GM15510 (cell line): ENCODE results near the gene ASCL5.

Experiments
- POLR2A ChIP-seq: IDR thresholded peaks from 3 replicates; pipeline ENCODE4 v1.6.1; 2011; ENCODE audit warnings: borderline replicate concordance; ENCODE audit not compliant: insufficient read length; ENCODE audit errors: extremely low read depth

The ASCL5 gene

GRCh38 chr1:201112173-201112731 is 14.7 kb downstream of the ASCL5 start, which contains the start of gene CACNA1S:
CACNA1S (minus strand) TSS chr1:201112426; CDS start chr1:201112339, 87 bp downstream.
- TF ChIP-seq POLR2A, result no peak

DNA sequence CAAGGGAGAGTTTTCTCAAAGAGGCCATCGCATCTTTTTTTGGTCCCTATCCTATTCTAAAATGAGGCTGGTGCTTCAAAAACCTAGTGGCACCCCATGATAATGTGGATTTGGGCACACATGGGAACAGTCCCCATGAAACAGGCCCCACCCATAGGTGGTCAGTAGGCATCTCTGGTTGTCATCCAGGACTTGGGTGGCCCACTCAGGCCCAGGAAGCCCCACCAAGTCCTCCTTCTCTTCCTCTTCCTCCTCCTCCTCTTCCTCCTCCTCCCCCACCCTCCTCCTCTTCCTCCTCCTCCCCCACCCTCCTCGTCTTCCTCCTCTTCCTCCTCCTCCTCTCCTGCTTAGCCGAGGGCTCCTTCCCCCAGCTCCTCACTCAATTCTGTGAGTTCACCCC is 15.3 kb downstream of the ASCL5 start:
- TF ChIP-seq POLR2A, result no peak

GRCh38 chr1:201111156-201111555 is 15.8 kb downstream of the ASCL5 start:
- no peak for TF ChIP-seq POLR2A

- no peak for TF ChIP-seq POLR2A
These were observed 16.4 kb downstream of the ASCL5 start for GRCh38 chr1:201110616-201111015.

DNA sequence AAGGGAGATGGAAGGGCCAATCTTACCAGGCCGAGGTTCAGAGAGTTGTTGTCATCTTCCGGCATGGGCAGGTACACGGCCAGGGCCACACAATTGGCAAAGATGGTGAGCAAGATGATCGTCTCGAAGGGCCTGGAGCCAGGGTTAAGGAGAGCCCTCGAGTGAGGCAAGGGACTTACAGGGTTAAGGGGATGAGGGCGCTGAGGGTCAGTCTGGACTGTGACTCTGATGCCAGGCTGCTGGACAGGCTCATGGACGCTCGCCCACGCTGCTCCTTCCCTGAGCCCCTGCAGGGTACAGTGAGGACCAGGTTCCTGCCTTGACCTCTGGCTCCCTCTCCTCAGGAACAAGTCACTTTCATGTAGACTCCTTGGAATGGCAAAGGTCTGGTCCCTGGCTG is 16.8 kb downstream of the ASCL5 start:
- no peak for TF ChIP-seq POLR2A

- TF ChIP-seq POLR2A, result no peak
These were observed 17.3 kb downstream of the ASCL5 start for GRCh38 chr1:201109651-201110050.

DNA sequence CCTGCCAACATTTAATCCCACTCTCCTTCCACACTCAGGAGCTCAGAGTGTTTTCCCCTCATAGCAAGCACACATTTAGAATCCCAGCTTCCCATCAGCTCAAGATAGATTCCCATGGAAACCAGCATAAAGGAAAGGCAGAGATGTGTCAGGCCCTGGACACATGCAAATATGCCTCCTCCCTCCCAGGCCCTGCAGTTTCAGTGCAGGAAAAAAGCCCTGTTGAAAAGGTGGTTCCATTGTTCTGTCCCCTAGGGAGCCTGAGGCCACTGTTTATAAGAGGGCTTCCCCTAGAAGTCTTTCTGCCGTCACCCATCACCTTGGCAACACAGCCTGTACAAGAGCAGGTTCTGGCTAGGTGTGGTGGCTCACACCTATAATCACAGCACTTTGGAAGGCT is 18.4 kb downstream of the ASCL5 start:
- TF ChIP-seq POLR2A, result no peak

DNA sequence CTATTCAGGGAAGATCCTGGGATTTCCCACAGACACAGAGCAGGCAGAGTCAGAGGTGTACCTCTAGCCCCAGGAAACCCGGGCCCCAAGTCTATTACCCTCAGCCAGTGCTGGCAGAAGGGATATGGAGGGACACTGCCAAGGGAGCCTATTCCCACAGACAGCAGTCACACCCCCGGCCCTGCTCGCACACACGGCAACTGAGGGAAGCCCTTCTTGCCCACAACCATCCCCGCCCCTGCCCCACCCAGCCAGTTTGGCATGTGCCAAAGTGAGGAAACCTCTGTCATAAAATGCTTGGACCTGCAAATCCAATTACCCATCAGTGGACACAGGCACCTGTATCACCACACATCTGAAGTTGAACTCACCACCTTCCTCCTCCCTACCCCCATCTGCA is 21.3 kb downstream of the ASCL5 start:
- TF ChIP-seq POLR2A, result no peak

- TF ChIP-seq POLR2A, result no peak
These were observed 22.8 kb downstream of the ASCL5 start for GRCh38 chr1:201104141-201104540.

GRCh38 chr1:201103666-201104065 is 23.3 kb downstream of the ASCL5 start:
- TF ChIP-seq POLR2A, result no peak

GRCh38 chr1:201100169-201100930 is 26.6 kb downstream of the ASCL5 start:
- no peak for TF ChIP-seq POLR2A

- TF ChIP-seq POLR2A, result no peak
These were observed 27.8 kb downstream of the ASCL5 start for GRCh38 chr1:201098992-201099677.

GRCh38 chr1:201096977-201097856 is 29.8 kb downstream of the ASCL5 start:
- no peak for TF ChIP-seq POLR2A

- TF ChIP-seq POLR2A, result no peak
These were observed 30.9 kb downstream of the ASCL5 start for GRCh38 chr1:201096041-201096461.

- TF ChIP-seq POLR2A, result no peak
These were observed 31.4 kb downstream of the ASCL5 start for GRCh38 chr1:201095581-201095980.
